GM13976 (cell line): ENCODE results near the gene MFN1.

Source experiments
- DNase-seq: peaks from one replicate; pipeline ENCODE4 v3.0.0; 2012; ENCODE audit warnings: low spot score
- in situ Hi-C: fragments of 300-500 bp; cut with MboI; formaldehyde crosslinking; loops from one replicate; pipeline ENCODE4 v1.12.0; 2022; ENCODE audit warnings: low sequenced_read_pairs, mixed read lengths, inconsistent platforms; ENCODE audit not compliant: unreplicated experiment
- TF ChIP-seq, protein P1 (sequence below): IDR thresholded peaks from 2 replicates; pipeline ENCODE4 v1.5.1; 2012; ENCODE audit warnings: borderline replicate concordance, mild to moderate bottlenecking; ENCODE audit not compliant: insufficient read depth; ENCODE audit errors: extremely low read depth, missing control alignments, control extremely low read depth

Gene MFN1

DNA sequence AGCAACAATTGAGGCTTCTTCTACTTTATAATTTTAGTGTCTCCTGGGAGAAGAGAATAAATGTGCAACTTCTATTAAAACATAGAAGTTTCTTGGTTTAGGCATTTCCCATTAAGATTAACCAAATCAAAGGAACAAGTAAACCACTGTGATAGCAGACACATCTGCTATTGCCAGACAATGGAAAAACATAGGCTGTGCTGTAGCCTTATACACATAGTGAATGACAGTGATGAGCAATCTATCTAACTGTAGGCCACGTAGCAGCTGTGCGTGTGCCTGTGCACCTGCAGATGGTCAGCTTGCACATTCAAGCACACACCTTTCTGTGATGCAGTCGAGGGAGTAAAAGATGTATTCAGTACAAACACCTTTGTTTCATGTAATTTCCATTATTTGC, 71.1 kb downstream of the MFN1 start:
- no peak for DNase-seq
- in situ Hi-C loops = loop anchor here (25.0 kb wide), 1 partner anchor 144 kb away; the partner anchor contains the start of gene ACTL6A
- TF ChIP-seq, protein P1, sequence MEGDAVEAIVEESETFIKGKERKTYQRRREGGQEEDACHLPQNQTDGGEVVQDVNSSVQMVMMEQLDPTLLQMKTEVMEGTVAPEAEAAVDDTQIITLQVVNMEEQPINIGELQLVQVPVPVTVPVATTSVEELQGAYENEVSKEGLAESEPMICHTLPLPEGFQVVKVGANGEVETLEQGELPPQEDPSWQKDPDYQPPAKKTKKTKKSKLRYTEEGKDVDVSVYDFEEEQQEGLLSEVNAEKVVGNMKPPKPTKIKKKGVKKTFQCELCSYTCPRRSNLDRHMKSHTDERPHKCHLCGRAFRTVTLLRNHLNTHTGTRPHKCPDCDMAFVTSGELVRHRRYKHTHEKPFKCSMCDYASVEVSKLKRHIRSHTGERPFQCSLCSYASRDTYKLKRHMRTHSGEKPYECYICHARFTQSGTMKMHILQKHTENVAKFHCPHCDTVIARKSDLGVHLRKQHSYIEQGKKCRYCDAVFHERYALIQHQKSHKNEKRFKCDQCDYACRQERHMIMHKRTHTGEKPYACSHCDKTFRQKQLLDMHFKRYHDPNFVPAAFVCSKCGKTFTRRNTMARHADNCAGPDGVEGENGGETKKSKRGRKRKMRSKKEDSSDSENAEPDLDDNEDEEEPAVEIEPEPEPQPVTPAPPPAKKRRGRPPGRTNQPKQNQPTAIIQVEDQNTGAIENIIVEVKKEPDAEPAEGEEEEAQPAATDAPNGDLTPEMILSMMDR = no peak

GRCh38 chr3:179421500-179421899, 74.0 kb downstream of the MFN1 start:
- in situ Hi-C loops = loop anchor here (25.0 kb wide), 1 partner anchor 141 kb away; the partner anchor contains the start of gene ACTL6A
- TF ChIP-seq, protein P1 = no peak
- no peak for DNase-seq

GRCh38 chr3:179425075-179425474, 77.6 kb downstream of the MFN1 start:
- in situ Hi-C loops = no loop called here
- TF ChIP-seq, protein P1 = no peak
- DNase-seq = no peak

DNA sequence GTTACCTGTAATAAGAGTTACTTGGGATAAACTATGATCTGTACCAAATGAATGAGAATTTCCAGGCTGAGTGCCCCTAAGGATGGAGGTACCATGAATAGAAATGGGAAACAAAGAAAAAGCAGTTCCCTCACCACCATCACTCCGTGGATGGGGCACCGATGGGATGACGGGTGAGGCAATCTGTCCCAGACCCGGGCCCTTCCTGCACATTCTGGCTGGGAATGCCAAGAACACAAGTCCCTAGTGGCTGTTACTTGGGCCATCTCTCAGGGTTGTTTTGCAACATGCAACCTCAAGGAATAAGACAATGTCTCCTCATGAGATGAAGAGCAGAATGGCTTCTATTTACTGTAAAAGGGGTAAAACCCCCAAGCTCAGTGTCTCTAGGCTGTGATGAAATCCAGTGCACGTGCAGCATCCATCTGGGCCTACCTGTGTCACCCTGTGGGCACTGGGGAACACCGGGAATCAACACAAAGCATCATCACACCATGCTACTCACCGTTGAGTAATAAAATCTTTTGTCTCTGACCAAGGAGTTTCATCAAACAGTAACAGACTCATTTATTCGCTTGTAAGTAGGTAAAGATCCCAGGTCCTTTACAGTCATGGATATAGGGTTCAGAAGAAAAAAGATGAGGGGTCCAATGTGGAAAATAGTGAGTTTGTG, 81.5 kb downstream of the MFN1 start:
- no peak for DNase-seq
- in situ Hi-C loops = no loop called here

DNA sequence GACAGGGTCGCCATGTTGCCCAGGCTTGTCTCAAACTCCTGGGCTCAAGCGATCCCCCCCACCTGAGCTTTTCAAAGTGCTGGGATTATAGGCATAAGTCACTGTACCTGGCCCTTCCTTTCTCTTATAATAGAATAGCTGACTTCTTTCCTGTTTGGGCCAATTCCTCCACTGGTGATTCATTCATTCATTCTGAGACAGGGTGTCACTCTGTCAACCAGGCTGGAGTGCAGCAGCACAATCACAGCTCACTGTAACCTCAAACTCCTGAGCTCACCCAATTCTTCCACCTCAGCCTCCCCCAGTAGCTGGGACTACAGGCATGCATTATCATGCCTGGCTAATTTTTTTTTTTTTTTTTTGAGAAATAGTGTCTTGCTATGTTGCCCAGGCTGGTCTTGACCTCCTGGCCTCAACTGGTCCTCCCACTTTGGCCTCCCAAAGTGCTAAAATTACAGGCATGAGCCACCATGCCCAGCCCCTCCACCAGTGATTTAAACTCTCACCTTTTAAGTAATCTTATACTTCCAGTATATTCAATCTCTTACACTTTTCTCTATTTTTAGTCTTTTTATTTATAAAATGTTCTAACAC, 82.9 kb downstream of the MFN1 start:
- TF ChIP-seq, protein P1 = no peak
- in situ Hi-C loops = no loop called here
- no peak for DNase-seq

More for the DNA sequence above, 81.5 kb downstream of the MFN1 start:
- TF ChIP-seq, protein P1 = no peak

- in situ Hi-C loops = no loop called here
- TF ChIP-seq, protein P1 = no peak
- DNase-seq = no peak
Measured at GRCh38 chr3:179432021-179432420, 84.5 kb downstream of the MFN1 start.
